Esophagus squamous epithelium (tissue), 4 donors: ENCODE results near the gene RPL28.

Experiments
- CTCF ChIP-seq, 6 experiments: fragments of 450-650 bp in 4 of 6; fragments of 200-600 bp in 2 of 6; sonication (generic) in 2 of 6; IDR thresholded peaks; one replicate each; pipeline ENCODE4 v1.5.1; 2016 to 2019; ENCODE audit warnings: antibody characterized with exemption in 6 of 6, mild to moderate bottlenecking in 4 of 6, moderate library complexity in 4 of 6
- POLR2A ChIP-seq, 4 donors: fragments of 450-650 bp; IDR thresholded peaks; one replicate each; pipeline ENCODE4 v1.6.1; 2017; ENCODE audit warnings: antibody characterized with exemption in 4 of 4, mild to moderate bottlenecking in 4 of 4, moderate library complexity in 3 of 4

DNA sequence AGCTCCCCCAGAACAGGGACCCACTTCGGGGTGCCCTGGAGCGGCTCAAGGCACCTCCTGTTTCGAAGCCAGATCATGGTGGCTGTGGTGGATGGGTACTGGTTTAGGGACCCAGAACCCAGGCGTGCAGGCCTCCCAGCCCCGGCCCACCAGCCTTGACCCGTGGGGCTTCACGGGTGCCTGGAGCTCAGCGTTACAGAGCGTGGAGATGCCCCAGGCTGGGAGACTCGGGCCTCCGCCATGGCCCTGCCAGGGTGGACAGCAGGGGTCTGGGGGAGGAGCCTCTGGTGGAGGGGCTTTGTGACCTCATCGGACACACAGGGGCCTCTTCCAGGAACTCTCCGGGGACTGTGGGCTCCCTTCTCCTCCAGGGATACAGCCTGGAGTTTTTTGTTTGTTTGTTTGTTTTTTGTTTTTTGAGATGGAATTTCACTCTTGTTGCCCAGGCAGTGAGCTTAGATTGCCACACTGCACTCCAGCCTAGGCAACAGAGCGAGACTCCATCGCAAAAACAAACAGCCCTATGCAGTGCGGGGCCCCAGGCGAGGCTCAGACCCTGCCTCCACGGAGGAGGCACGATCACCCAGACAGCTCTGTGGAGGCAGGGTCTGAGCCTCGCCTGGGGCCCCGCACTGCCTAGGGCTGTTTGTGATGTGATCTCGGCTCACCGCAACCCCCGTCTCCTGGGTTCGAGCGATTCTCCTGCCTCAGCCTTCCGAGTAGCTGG lies 22.6 kb upstream of the RPL28 start, which contains the start of gene GARIN5B:
- TF ChIP-seq POLR2A (IDR thresholded peaks at IDR 0.05) (no peak), CTCF (IDR thresholded peaks at IDR 0.05) (no peak)
